Right lobe of liver (tissue), 4 donors: ENCODE measurements around the gene DET1.

Experiments used
- POLR2A ChIP-seq: fragments of 450-650 bp; IDR thresholded peaks from one replicate; pipeline ENCODE4 v1.6.1; 2017; ENCODE audit warnings: antibody characterized with exemption, mild to moderate bottlenecking
- TF ChIP-seq, protein P1 (sequence below), 4 donors: fragments of 200-600 bp in 3 of 4; fragments of 450-650 bp in 1 of 4; IDR thresholded peaks; one replicate each; pipeline versions ENCODE4 v1.5.1 to v1.8.0; 2016 to 2022; ENCODE audit warnings: antibody characterized with exemption in 4 of 4, mild to moderate bottlenecking in 2 of 4
- donor health status: DM: no; HTN: no; CAD: no.
- donor health status: DM: no; HTN: no; CAD: no.
- donor health status: DM: no; HTN: yes; CAD: no.

DNA sequence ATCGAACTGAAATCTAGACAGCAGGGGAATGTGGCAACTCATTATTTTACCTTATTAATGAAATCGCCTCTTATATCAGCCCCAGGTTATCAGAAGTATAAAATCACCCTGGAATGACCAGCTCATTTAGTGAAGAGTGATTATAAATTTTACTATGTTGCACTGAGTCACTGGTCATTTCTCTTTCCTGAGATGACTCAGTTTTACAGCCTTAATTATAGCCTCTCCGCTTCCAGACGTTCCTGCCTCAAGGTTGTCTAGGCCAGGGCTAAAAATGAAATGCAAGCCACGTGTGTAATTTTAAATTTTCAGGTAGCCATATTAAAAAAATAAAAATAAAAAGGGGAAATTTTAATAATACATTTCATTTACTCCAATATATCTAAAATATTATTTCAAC, 33.3 kb downstream of the DET1 start:
- TF ChIP-seq, protein P1, sequence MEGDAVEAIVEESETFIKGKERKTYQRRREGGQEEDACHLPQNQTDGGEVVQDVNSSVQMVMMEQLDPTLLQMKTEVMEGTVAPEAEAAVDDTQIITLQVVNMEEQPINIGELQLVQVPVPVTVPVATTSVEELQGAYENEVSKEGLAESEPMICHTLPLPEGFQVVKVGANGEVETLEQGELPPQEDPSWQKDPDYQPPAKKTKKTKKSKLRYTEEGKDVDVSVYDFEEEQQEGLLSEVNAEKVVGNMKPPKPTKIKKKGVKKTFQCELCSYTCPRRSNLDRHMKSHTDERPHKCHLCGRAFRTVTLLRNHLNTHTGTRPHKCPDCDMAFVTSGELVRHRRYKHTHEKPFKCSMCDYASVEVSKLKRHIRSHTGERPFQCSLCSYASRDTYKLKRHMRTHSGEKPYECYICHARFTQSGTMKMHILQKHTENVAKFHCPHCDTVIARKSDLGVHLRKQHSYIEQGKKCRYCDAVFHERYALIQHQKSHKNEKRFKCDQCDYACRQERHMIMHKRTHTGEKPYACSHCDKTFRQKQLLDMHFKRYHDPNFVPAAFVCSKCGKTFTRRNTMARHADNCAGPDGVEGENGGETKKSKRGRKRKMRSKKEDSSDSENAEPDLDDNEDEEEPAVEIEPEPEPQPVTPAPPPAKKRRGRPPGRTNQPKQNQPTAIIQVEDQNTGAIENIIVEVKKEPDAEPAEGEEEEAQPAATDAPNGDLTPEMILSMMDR (IDR thresholded peaks at IDR 0.05): no peak
- no peak for TF ChIP-seq POLR2A
